C4-2B (cell line): ENCODE measurements around the gene PIAS3.

Source experiments
- H3K27ac ChIP-seq: fragments of 450-650 bp; 2 replicates; pipeline ENCODE4 v1.5.1; 2017
- CTCF ChIP-seq: fragments of 450-650 bp; conservative IDR thresholded peaks from 2 replicates; pipeline ENCODE4 v1.5.1; 2017; ENCODE audit warnings: mild to moderate bottlenecking
- ZFX ChIP-seq: fragments of 450-650 bp; IDR thresholded peaks from 2 replicates; pipeline ENCODE4 v1.6.1; 2017

Gene PIAS3

GRCh38 chr1:145799806-145800205 lies 59.1 kb downstream of the PIAS3 start:
- no peak overlapping the region for H3K27ac ChIP-seq
- no peak for TF ChIP-seq ZFX
- no peak for TF ChIP-seq CTCF
